Measurements from ENCODE around the gene BICRAL.
A peak's percentile ranks its signal among the peaks of the same experiment; 100 is the strongest.
"Not testable (repeated sequence)": the region's sequence is repeated elsewhere in the genome, so short reads cannot be mapped to it uniquely, and the experiment has no call there.

Gene BICRAL

DNA sequence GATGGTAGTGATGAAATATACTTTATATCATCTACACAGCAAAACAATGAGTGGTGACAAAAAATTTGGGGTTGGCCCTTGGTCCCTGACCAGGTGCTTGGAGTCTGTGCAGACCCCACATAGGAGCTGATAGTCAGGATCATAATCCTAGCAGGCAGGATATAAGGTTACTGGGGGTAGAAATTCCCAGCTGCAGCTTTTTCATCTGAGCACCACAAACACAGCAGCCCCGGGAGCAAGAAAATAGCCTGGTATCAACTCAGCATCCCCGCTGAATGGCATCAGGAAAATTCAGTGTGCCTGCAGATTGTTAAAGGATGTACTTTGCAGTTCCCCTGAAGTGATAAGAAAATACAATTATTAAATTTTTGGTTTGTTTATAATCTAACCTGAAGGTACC is 69.7 kb downstream of the BICRAL start:
- no peak for FAIRE-seq

DNA sequence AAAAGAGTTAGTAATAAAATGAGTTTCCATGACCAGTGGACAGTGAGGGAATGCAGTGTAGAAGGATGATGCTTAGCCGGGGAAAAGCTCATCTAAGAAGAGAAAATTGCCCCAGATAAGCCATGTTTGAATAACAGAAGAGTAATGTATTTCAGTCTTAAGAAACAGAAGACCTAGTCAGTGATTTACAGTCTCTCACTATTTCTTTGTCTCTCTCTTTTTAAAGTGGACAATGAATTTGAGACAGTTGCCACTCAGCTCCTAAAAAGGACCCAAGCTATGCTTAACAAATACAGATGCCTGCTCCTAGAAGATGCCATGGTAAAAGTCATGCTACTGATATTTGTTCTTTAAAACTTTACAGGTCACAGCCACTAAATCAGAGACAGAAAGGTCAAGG is 78.2 kb downstream of the BICRAL start:
- no peak for FAIRE-seq

DNA sequence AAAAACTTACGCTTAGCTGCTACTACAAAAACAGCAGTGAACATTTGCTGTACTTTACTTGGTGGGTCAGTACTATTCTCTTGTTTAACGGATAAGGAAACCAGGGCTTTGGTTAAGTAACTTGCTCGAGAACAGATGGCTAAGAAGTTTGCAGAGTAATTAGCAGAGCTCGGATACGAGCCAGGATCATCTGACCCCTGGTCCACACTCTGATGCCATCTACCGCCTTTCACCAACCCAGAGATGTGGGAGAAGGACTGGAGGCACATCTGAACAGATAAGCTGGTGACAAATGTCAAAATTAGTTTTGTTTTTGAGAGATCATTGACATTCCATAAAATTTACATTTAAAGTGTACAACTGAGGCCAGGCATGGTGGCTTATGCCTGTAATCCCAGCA is 78.6 kb downstream of the BICRAL start:
- no peak for FAIRE-seq

DNA sequence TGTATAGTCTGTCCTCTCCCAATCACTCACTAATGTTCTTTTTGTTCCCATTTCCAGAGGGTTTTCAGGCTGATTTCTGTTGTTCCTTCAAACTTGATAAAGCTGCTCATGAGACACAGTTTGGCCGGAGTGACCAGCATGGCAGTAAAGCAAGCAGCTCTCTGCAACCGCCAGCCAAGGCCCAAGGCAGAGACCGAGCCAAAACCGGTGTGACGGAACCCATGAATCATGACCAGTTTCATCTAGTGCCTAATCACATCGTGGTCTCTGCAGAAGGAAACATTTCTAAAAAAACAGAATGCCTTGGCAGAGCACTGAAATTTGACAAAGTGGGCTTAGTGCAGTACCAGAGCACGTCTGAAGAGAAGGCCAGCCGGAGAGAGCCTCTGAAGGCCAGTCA is 82.8 kb downstream of the BICRAL start:
- FAIRE-seq: no peak

DNA sequence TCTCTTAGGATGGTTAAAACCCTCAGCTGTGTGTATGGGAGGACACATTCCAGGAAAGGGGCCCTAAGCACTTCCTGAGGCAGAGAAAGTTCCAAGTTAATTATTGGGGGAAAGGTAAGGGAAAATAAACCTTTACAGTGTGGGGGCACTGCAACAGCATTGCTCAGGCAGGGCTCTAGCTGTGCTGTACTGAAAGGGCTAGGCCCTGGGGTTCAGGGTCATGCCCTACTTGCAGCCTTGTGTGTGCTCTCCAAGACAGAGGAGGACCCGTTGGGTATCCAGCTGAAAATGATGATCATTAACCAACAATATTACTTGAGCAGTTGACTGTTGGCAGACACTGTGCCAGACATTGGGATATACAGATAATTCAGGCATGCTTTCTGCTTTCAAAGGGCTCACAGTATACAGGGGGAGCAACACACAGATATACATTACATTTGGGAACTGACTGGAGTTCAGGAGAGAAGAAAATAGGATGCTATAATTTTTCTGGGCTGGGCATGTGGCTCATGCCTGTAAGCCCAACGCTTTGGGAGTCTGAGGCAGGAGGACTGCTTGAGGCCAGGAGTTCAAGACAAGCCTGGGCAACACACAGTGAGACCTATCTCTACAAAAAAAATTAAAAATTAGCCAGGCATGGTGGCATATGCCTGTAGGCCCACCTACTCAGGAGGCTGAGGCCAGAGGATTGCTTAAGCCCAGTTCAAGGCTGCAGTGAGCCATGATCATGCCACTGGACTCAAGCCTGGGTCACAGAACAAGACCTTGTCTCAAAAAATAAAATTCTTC is 88.5 kb downstream of the BICRAL start:
- no peak for FAIRE-seq

DNA sequence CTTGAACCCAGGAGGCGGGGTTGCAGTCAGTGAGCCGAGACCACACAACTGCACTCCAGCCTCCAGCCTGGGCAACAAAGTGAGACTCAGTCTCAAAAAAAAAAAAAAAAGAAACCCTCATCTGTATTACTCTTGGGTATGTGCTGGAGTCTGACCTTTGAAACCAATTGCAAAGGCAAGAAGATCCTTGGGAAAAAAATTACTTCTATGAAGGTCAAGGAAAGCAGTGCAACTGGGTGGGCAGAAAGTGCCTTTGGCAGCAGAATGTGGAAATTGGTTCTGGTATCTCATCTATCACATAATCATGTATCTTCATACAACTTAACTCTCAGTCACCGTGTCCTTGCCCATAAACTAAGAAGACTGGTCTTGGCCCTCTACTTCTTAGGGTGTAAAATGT is 89.9 kb downstream of the BICRAL start:
- FAIRE-seq: no peak

DNA sequence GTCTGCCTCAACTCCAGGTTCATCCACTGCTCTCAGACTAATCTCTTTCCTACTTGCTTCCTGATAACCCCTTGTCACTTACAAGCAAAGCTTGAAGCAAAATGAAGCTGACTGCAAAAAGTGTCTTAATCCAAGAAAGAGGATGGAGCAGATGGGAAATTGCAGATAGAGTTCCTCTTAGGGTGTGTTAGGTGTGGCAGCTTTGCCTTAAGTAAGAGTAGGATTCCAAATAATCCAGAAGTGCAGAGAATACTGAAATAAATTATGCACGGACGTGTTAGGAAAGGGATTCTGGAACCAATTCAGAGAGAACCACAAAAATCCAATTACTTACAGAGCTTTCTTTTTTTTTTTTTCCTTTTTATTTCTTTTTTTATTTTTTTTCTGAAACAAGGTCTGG is 91.5 kb downstream of the BICRAL start:
- no peak for FAIRE-seq

DNA sequence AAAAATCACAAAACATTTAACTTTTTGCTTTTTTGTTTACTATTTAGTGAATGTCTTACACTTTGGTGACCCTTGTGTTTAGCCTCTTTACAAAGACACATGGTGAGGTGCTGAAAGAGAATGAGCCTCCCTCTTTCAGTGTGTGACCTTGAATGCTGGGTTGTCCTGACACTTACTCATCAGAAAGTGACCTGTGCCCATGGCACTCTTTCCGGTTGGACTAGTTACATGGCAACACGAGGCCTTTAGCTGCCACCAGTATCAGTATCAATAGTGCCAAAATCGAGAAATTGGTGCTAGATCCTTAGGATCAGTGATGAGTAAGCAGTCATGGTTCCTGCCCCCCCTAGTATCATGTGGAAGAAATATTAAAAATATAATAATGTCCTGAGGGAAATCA is 95.8 kb downstream of the BICRAL start:
- no peak for FAIRE-seq

DNA sequence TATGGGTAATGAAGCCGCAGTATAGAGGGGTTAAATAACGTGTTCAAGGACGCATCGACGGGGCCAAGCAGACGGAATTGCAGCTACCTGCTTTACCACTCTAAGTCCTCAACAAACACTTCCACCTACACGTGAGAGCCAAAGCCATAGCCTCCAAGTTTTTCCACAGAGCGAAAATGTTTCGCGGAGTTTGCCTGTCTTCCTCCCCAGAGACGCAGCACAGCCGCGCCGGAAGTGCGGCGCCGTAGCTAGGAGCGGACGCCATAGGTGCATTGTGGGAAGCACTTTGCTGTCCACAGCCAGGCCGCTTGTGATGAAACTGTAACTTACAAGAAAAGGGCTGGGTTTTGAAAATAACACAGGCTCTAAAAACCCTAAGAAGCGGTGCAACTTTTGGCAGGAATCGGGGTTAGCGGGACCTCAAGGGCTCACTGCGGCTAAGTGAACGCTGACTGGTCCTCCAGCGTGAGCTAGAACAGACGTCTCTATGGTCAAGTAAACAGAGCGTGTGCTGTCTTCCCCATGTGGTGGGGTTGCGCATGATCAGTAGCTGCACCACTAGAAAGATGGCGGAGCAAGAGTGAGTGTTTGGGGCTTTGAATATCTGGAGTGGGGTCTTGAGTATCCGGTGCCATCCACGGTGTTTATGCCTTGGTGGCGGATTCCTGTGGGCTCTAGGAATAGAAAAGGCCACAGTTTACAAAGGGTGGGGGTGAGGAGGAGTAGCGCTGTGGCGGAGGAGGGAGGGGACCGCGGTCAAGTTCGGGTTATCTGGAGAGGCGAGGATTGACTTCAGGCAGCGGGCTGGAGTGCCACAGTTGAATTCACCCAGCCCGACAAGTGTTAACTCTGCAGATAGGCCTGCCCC is 97.8 kb downstream of the BICRAL start, which contains the start of gene RPL7L1:
RPL7L1 (plus strand) TSS at position 245 of the 868 bp plus-strand sequence; CDS start at position 540, 295 bp downstream.
- no peak for FAIRE-seq

DNA sequence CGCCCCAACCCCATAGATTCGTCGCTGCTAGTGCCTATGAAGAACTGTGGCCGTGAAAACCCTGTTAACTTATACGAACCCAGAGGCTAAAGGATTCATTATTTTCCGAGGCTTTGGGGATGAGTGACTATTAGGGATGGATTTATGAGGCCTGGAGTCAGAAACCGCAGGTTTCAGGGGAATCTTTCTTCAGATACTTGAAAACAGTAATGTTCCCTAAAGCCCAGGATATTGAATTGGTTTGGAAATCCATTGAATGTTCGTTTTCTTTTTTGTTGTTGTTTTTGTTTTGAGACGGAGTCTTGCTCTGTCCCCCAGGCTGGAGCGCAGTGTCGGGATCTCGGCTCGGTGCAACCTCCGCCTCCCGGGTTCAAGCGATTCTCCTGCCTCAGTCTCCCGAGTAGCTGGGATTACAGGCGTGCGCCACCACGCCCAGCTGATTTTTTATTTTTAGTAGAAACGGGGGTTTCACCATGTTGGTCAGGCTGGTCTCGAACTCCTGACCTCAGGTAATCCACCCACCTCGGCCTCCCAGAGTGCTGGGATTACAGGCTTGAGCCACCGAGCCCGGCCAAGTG is 98.5 kb downstream of the BICRAL start:
- FAIRE-seq: not testable (repeated sequence)

DNA sequence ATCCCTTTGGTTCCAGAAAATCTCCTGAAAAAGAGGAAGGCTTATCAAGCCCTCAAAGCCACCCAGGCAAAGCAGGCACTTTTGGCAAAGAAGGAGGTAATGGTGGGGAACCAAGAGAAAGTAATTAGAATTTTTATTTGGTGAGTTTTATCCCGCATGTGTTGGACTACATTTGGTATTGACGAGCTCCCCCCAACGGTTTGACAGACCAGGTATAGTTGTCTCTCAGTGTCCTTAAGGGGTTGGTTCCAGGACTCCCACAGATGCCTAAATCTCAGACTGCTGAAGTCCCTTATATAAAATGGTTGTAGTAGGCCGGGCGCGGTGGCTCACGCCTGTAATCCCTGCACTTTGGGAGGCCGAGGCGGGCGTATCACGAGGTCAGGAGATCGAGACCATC is 99.0 kb downstream of the BICRAL start:
- FAIRE-seq: not testable (repeated sequence)

DNA sequence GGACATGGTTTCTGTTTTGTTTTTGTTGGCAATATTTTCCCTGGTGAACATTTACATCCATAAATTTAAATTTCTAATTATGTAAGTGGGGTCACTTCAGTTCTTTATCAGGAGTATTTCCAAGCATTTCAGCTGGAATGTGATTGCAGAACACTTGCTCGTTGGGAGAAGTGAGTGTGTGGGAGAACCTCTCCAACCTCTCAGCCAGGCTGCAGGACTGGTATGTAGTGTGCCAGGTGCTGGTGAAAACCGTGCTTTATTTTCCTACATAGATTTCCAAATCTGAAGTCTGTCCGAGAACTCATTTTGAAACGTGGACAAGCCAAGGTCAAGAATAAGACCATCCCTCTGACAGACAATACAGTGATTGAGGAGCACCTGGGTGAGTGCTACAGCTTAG is 103.8 kb downstream of the BICRAL start:
- no peak for FAIRE-seq

DNA sequence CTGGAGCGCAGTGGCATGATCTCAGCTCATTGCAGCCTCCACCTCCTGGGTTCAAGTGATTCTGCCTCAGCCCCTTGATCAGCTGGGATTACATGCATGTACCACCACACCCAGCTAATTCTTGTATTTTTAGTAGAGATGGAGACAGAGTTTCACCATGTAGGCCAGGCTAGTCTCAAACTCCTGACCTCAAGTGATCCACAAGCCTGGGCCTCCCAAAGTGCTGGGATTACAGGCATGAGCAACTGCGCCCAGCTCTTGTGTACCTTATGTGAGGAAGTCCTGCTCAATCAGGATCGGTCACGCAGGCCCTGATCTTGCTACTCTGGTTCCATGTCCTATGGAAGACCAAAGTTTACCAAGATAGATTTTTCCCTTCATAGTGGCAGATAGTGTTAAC is 106.3 kb downstream of the BICRAL start:
- FAIRE-seq: not testable (repeated sequence)

DNA sequence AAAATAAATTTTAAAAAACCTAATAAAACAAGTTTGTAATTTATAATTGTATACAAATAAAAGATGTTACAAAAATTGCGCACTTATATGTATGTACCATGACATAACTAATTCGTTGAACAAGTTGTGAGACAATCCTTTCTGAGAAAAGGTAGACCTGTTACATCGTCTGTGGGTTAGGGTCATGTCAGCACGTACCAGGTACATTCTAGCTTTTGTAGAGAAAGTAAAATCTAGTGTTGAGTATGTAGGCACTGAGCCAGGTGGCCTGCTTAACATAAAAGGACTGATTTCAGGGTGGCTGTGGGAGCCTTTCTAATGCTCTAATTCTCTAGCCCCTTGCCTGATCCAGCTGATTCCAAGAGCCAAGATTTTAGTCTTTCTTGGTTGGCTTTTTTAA is 108.0 kb downstream of the BICRAL start:
- FAIRE-seq: no peak

DNA sequence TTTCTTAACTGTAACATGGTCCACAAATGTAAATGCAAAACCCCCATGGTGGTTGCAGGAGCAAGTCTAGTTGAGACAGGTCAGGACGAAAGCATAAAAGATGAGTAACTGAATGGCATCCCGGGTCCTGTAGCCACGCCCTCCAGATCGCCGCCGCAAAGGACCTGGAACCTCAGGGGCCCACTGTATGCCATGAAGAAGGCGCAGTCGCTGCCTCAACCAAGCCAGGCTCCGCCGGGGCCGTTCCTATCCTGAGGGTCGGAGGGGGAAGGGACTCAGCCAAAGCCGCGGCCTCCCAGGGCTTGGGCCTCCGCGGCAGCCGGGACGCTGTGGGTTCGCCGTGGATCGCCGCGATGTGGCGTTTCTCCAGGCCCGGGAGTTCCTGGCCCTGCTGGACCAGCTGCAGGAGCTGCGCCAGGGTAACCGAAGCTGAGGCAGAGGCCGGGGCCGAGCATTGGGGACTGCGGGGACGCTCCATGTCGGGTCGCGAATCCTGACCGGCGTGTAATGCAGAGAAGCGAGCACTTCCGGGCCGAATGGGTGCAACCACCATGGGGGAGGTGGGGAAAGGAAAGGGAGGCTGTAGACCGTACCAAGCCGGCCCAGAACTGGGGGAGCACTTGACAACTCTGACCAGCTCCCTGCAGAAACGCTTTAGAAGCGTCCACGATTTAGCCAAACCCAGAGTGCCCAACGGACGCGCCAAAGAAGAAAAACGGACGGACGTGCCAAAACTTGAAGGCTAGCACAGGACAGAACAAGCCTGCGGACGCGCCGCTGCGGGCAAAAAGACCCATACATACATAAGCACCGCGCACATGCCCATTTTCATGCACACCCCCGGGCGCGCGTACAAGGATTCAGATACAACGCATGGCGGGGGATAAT is 108.7 kb downstream of the BICRAL start:
- FAIRE-seq: no peak

DNA sequence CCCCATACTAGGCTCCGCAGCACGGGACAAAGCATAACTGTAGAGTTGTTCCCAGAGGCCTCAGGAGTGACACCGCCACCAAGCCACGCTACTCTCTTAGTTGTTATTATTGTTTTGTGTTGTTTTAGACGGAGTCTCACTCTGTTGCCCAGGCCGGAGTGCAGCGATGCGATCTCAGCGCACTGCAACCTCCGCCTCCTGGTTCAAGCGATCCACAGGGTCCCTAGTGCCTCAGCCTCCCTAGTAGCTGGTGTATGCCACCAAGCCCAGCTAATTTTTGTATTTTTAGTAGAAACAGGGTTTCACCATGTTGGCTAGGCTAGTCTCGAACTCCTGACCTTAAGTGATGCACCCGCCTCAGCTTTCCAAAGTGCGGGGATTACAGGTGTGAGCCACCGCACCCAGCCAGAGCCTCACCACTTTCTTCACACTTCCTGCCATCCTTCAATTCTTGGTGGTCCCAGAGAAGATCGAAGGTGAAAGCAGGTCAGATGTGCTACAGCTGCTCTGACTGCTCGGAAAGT is 109.4 kb downstream of the BICRAL start:
- FAIRE-seq: no peak

DNA sequence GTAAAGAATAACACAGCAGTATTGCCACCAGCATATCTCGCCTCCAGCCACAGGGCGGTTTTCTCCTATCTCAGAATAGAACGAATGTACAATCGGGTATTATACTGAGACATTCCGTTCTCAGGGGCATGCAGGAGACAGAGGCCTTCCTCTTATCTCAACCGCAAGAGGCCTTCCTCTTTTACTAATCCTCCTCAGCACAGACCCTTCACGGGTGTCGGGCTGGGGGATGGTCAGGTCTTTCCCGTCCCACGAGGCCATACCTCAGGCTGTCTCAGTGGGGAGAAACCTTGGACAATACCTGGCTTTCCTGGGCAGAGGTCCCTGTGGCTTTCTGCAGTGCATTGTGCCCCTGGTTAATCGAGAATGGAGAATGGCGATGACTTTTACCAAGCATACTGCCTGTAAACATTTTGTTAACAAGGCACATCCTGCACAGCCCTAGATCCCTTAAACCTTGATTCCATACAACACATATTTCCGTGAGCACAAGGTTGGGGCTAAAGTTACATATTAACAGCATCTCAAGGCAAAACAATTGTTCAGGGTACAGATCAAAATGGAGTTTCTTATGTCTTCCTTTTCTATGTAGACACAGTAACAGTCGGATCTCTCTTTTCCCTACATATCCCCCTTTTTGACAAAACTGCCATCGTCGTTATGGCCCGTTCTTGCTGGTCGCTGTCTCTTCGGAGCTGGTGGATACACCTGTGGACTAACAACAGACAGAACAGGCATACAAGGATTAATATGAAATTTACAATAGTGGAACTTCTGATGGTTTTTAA is 112.4 kb downstream of the BICRAL start:
- FAIRE-seq: not testable (repeated sequence)

DNA sequence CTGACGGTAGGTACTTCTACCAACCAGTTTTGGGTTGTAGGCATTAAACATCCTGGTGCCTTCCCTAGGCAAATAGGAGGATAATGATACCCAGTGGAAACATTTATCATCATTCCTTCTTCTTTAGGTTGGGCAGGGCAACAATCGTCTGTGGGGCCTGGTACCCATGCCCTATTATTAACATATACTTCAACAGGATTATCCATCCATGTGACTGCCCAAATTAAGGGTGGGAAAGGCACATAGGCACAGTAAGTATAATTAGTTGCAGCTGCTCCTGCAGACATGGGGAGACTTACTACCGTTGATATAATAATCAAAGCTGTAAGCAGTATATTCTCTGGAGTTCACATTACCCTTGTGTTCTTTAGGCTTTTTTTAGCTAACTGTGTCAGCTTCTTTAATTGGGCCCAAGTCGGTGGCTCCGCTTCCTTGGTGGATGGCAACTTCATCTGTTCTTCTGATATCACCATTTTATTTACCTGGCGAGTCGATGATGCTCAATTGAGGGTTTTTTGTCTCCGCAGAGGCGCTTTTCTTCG is 114.4 kb downstream of the BICRAL start:
- no peak for FAIRE-seq

DNA sequence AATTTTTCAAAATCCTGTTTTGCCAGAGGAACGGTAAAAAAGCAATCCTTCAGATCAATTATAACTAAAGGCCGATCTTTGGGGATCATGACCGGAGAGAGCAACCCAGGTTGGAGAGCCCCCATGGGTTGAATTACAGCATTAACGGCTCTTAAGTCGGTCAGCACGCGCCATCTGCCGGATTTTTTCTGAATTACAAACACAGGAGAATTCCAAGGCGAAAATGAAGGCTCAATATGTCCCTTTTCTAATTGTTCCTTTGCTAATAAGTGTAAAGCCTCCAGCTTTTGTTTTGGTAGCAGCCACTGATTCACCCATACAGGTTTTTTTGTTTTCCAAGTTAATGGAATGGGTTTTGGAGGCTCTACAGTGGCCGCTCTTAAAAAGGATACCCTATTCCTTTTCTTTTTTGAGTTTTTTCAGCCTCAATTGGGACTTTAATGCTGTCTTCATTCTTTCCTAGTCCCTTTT is 117.1 kb downstream of the BICRAL start:
- peak; percentile 88 for FAIRE-seq

DNA sequence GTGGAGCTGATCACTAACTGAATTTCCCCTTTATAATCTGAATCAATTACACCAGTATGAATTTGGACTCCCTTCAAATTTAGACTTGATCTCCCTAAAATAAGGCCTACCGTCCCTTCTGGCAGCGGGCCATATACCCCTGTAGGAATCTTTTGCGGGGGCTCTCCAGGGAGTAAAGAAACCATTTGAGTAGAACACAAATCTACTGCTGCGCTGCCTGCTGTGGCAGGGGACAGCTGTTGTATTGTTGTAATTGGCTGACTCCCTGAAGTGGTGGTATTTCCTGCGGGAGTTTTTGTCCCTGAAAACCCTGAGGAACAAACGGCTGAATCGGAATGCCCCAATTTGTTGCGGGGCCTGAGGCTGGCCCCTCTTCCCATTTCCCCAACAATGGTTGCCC is 118.0 kb downstream of the BICRAL start:
- FAIRE-seq: no peak

DNA sequence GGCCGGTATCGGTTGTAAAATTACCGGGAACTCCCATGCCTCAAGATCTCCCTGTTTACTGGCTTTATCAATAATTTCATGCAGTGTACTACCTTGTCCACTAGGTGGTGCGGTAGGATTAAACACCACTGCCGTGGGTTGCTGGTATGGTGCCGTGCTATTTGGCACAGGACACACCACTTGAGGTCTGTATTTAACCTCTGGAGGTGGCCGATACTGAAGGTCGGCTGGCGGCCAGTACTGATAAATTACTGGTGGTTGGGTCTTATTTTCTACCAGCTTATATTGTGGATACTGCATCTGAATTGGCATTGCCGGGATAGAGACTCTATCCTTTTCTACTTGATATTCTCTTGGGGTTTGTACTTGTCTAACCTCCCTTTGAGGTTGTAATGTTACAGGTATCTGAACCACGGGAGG is 119.7 kb downstream of the BICRAL start:
- peak; percentile 87 for FAIRE-seq
